C4-2B (cell line): Measurements from ENCODE around the gene EID3.
"Not testable (repeated sequence)": the region's sequence is repeated elsewhere in the genome, so short reads cannot be mapped to it uniquely, and the experiment has no call there.

Experiments
- H3K27ac ChIP-seq: fragments of 450-650 bp; 2 replicates; pipeline ENCODE4 v1.5.1; 2017
- CTCF ChIP-seq: fragments of 450-650 bp; conservative IDR thresholded peaks from 2 replicates; pipeline ENCODE4 v1.5.1; 2017; ENCODE audit warnings: mild to moderate bottlenecking
- ZFX ChIP-seq: fragments of 450-650 bp; IDR thresholded peaks from 2 replicates; pipeline ENCODE4 v1.6.1; 2017

EID3 gene

GRCh38 chr12:104303538-104304151, at the start of gene EID3:
TSS of gene EID3 (plus strand) at chr12:104303739. CDS start at chr12:104303935, 196 bp downstream.
- TF ChIP-seq CTCF (no peak), ZFX (no peak)
- H3K27ac ChIP-seq = no peak within 1 kb of the TSS

- TF ChIP-seq CTCF (no peak), ZFX (no peak)
- H3K27ac ChIP-seq = no peak overlapping the region
Observed at GRCh38 chr12:104257913-104258472, 45.5 kb upstream of the EID3 start.

- TF ChIP-seq ZFX (no peak), CTCF (no peak)
- H3K27ac ChIP-seq = no peak overlapping the region
Observed at GRCh38 chr12:104258476-104259067, 45.0 kb upstream of the EID3 start.

GRCh38 chr12:104263026-104263425, 40.5 kb upstream of the EID3 start:
- TF ChIP-seq CTCF = no peak
- no peak for TF ChIP-seq ZFX
- no peak overlapping the region for H3K27ac ChIP-seq

GRCh38 chr12:104263580-104264358, 39.8 kb upstream of the EID3 start:
- TF ChIP-seq ZFX (no peak), CTCF (no peak)
- H3K27ac ChIP-seq = no peak overlapping the region

GRCh38 chr12:104265436-104265835, 38.1 kb upstream of the EID3 start:
- H3K27ac ChIP-seq = not testable (repeated sequence)

GRCh38 chr12:104272938-104273337, 30.6 kb upstream of the EID3 start:
- TF ChIP-seq ZFX (no peak), CTCF (no peak)
- H3K27ac ChIP-seq = no peak overlapping the region
